HepG2 (cell line): ENCODE data around the gene SERPINA3. TPM values are rescaled to one million over a fixed set of nuclear protein-coding genes. Genes with fewer than 3 reads are reported as not detected.

Experiments
- FOXP4 ChIP-seq: sonication (generic); formaldehyde crosslinking; IDR thresholded peaks from 2 replicates; pipeline ENCODE4 v1.4.0; 2020; ENCODE audit warnings: missing genetic modification reagents
- TBP ChIP-seq: sonication (generic); formaldehyde crosslinking; IDR thresholded peaks from 2 replicates; pipeline ENCODE4 v1.5.0; 2020; ENCODE audit warnings: missing genetic modification reagents
- ZNF609 ChIP-seq: sonication (generic); formaldehyde crosslinking; IDR thresholded peaks from 2 replicates; pipeline ENCODE4 v1.4.0; 2020; ENCODE audit warnings: mild to moderate bottlenecking, missing genetic modification reagents, borderline replicate concordance
- ZNF691 ChIP-seq: sonication (generic); formaldehyde crosslinking; IDR thresholded peaks from 2 replicates; pipeline ENCODE4 v1.4.0; 2020; ENCODE audit warnings: missing genetic modification reagents, low read depth, mild to moderate bottlenecking, borderline replicate concordance
- polyA plus RNA-seq, 8 experiments: library from polyadenylated mRNA; depleted of rRNA in 3 of 8; stranded (reverse) in 7 of 8; unstranded in 1 of 8; fragments of >200 nt; fragmentation: Illumina TruSeq in 4 of 8; extraction: Trizol in 4 of 8; gene quantifications; 2 replicates each; pipeline versions ENCODE4 v1.2.1 to v1.2.3, GENCODE V29; 2011 to 2016; ENCODE audit warnings: low read depth in 4 of 8, missing spikeins in 1 of 8, mixed read lengths in 1 of 8; ENCODE audit not compliant: insufficient read depth in 1 of 8
- total RNA-seq, 5 experiments: library from RNA; depleted of rRNA; stranded (reverse); fragments of >200 nt; fragmentation: Illumina TruSeq; extraction: Trizol; gene quantifications; 2 replicates each; pipeline ENCODE4 v1.2.3, GENCODE V29; 2016; ENCODE audit warnings: low read depth in 1 of 5

The SERPINA3 gene
- total and polyA plus RNA-seq, 2 of the 13 experiments (the other 11 are each of a cell fraction or from before 2014, with no cell fraction given) = 825 to 2,200 TPM

- TF ChIP-seq ZNF609 (CRISPR knock-in tag) (no peak), FOXP4 (CRISPR knock-in tag) (no peak), TBP (no peak), ZNF691 (CRISPR knock-in tag) (no peak)
Observed at GRCh38 chr14:94631536-94632304, 19.5 kb downstream of the SERPINA3 start (continued).
